GM12872 (cell line): ENCODE measurements around the gene EPHA6.

Experiments
- TF ChIP-seq, protein P1 (sequence below): IDR thresholded peaks from 3 replicates; pipeline ENCODE4 v1.5.1; 2011; ENCODE audit warnings: low read depth, mild to moderate bottlenecking, low read length, moderate library complexity; ENCODE audit not compliant: insufficient read depth

Gene EPHA6

DNA sequence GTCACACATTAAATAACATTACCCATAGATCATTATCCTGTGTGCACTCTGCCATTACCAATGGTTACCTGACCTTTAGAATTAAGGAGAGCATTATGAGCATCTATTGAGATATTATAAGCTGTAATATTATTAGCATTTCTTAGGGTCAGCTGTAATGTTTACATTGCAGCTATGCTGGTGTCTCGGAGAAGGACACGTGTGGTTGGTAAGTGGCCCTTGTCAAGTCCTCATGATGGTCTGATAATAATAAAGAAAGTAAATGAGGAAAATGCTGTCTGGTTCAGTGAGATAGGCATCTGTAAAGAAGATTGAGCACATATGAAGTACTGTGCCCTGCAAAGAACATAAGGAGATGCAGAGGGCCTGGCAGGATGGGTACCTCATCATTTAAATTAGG, 878.4 kb downstream of the EPHA6 start:
- TF ChIP-seq, protein P1, sequence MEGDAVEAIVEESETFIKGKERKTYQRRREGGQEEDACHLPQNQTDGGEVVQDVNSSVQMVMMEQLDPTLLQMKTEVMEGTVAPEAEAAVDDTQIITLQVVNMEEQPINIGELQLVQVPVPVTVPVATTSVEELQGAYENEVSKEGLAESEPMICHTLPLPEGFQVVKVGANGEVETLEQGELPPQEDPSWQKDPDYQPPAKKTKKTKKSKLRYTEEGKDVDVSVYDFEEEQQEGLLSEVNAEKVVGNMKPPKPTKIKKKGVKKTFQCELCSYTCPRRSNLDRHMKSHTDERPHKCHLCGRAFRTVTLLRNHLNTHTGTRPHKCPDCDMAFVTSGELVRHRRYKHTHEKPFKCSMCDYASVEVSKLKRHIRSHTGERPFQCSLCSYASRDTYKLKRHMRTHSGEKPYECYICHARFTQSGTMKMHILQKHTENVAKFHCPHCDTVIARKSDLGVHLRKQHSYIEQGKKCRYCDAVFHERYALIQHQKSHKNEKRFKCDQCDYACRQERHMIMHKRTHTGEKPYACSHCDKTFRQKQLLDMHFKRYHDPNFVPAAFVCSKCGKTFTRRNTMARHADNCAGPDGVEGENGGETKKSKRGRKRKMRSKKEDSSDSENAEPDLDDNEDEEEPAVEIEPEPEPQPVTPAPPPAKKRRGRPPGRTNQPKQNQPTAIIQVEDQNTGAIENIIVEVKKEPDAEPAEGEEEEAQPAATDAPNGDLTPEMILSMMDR = no peak

DNA sequence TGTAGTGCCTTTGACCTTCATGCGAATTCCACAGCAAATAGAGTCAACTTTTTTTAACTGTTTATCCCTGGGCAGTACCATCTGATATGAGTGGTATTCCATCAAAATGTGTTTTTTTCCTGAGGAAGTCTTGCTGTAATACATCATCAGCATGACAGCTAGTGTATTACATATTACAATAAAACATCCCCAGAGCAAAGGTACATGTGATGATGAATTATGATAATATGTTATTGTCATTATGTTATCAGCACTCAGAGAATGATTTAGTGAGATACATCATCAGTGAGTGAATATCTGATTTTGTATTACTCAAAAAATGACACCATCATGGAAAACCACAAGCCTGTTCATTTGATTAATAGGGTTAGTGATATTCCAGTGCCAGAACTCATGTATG, 880.5 kb downstream of the EPHA6 start:
- TF ChIP-seq, protein P1 = no peak

DNA sequence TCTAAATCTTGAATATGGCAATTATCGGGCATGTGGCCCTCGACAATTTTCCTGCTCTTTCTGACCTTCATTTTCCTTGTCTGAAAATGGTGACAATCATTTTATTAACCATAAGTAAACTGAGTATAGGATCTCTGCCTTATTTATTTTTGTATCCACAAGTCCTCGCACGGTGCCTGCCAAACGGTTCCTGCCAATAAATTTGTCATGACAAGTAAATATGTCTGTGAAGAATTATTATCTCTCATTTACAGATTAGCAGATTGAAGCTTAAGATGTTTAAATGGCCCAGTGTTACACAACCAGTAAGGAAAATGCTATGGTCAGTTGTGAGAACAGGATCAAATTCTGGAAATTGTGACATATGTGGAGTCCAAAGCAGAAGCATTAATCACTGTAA, 884.3 kb downstream of the EPHA6 start:
- TF ChIP-seq, protein P1 = no peak

DNA sequence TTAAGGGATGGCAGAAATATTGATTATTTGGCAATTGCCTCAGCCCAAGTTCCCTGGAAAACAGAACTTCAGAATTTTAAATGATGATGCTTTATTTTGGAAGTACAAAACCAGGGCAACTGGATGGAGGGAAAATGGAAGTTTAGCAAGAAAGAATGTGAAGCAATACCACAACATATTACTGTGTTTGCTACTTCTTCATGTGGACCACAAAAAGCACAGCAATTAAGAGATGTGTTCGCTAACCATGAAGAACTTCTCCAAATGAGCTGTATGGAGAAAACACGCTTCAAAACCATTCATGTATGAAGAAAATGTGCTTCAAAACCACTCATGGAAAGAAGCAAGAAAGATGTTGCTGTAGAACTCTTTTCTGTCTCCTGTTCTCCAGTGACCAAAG, 885.5 kb downstream of the EPHA6 start:
- TF ChIP-seq, protein P1 = no peak

DNA sequence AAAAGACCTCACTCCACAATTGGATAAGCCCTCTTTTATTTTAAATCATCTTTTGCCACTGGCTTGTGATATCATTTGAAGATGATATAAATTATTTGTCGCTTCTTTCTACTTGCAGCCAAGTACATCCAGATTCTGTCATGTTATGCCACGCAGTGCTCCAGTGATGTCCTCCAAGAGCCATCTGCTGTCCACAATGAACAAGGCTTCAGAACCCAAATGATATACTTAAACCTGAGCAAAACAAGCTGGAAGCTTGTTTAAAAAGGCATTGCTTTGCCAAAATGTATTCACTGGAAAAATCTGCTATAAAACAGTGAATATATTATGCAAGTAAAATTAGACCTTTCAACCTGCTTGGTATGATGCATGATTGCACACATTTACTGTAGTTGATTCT, 891.4 kb downstream of the EPHA6 start:
- TF ChIP-seq, protein P1 = no peak

DNA sequence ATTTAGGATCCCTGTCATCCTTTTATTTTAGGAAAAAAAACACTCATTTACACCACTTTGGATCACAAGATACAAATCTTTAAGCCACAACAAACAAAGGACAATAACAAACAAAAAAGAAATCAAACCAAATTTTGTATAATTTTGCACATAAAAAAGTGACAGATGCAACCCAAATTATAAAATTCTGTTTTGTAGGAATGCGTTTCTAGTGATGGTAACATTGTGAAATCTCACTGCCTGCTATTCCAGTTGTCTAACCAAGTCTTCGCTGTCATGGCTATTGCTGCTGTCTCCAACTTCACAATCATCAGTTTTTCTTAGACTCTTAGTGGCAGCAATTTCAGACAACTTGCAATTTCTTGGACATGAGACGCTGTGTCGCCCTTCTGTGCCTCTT, 891.8 kb downstream of the EPHA6 start:
- TF ChIP-seq, protein P1 = no peak

DNA sequence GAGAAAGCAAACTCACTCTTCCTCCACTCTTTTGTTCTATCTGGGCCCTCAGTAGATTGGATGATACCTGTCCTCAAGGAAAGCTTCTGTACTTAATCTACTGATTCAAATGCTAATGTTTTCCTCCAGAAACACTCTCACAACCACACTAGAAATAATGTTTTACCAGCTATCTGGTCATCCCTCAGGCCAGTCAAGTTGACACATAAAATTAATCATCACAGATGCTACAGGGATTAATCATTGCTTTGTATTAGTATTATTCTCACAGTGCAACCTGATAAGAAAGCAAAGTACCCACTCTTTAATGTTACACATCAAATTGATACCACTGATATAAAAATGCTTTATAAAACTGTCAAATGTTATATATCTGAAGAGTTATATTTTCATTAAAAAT, 897.3 kb downstream of the EPHA6 start:
- TF ChIP-seq, protein P1 = no peak

DNA sequence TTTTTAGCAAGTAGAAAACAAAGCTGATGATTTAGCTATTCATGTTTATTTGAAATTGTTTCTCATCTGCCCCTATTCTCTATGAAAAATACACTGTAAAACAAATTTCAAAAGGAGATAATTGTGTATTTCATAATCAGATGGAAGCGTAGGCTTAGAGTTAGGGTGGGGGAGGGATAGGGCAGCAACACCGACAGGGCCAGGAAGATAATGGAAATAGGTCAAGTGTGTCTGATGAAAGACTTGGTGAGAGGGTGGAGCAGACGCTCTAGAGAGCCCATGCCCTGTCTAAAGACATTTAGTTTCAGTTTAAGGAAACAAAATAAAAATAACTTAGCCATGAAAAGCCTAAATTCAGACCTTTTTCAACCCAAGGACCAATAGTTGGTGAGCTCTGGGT, 898.5 kb downstream of the EPHA6 start:
- TF ChIP-seq, protein P1 = no peak
